BJ (cell line): ENCODE data around the gene SLCO4A1. TPM values are rescaled to one million over a fixed set of nuclear protein-coding genes. Genes with fewer than 3 reads are reported as not detected.

Experiments used
- CTCF ChIA-PET: fragments of 350-600 bp; formaldehyde crosslinking; extraction: SDS; loops from one replicate; lab custom pipeline; 2021; ENCODE audit warnings: antibody characterized with exemption, inconsistent platforms; lab: Yijun Ruan, JAX
- POLR2A ChIA-PET: fragments of 300-600 bp; sonication (Branson Sonifier 250); formaldehyde crosslinking; extraction: SDS; loops from one replicate; lab custom pipeline; 2021; ENCODE audit warnings: antibody characterized with exemption; lab: Charles Lee
- DNase-seq: peaks from one replicate; pipeline ENCODE4 v3.0.0-alpha.2; 2011; ENCODE audit warnings: low read depth
- H3K27me3 ChIP-seq: 2 replicates; pipeline ENCODE4 v1.6.0; 2011; ENCODE audit warnings: low read length; ENCODE audit not compliant: control insufficient read depth, insufficient read depth
- H3K36me3 ChIP-seq: 2 replicates; pipeline ENCODE4 v1.5.1; 2011; ENCODE audit warnings: low read length; ENCODE audit not compliant: control insufficient read depth, insufficient read depth
- H3K4me3 ChIP-seq: 2 replicates; pipeline ENCODE4 v1.5.1; 2011; ENCODE audit warnings: low read depth, mild to moderate bottlenecking, control low read depth, low read length
- polyA plus RNA-seq: library from polyadenylated mRNA; depleted of rRNA; stranded (reverse); fragments of >200 nt; gene quantifications from 2 replicates; pipeline ENCODE4 v1.2.3, GENCODE V29; 2011
- TF ChIP-seq, protein P1 (sequence below): IDR thresholded peaks from 2 replicates; pipeline ENCODE4 v1.5.1; 2011; ENCODE audit warnings: low read depth, mild to moderate bottlenecking, control low read depth, inconsistent platforms, low read length, moderate library complexity; ENCODE audit not compliant: insufficient read depth

Gene SLCO4A1
- polyA plus RNA-seq, 1 experiment = 0.15 TPM

DNA sequence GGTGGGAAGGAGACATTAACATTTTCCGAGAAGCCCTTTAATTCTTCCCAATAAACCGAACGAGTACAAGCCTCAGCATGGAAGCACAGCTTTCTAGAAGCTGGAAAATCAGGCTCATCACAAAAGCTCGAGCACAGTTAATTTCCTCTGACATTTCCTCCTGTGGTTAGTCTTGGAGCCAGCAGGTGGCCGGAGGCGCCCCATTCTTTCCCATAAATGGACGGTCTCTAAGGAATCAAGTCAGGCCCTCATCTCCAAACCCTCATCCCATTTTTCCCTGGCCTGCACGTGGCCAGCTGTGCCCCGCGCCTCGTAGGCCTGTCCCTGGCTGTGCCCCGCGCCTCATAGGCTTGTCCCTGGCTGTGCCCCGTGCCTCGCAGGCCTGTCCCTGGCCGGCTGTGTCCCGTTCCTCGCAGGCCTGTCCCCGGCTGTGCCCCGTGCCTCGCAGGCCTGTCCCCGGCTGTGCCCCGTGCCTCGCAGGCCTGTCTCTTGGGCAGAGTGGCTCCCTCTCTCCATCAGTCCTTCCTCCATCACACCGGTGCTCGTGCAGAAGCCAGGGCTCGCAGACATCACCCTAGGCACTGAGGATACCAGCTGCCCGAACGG, 46.7 kb downstream of the SLCO4A1 start:
- DNase-seq = no peak
- Histone ChIP-seq H3K36me3 (no peaks in the 10 kb centered on the region), H3K27me3 (peaks cover 3% of the 10 kb centered on the region), H3K4me3 (no peak overlapping the region)
- TF ChIP-seq, protein P1, sequence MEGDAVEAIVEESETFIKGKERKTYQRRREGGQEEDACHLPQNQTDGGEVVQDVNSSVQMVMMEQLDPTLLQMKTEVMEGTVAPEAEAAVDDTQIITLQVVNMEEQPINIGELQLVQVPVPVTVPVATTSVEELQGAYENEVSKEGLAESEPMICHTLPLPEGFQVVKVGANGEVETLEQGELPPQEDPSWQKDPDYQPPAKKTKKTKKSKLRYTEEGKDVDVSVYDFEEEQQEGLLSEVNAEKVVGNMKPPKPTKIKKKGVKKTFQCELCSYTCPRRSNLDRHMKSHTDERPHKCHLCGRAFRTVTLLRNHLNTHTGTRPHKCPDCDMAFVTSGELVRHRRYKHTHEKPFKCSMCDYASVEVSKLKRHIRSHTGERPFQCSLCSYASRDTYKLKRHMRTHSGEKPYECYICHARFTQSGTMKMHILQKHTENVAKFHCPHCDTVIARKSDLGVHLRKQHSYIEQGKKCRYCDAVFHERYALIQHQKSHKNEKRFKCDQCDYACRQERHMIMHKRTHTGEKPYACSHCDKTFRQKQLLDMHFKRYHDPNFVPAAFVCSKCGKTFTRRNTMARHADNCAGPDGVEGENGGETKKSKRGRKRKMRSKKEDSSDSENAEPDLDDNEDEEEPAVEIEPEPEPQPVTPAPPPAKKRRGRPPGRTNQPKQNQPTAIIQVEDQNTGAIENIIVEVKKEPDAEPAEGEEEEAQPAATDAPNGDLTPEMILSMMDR = 0 out of 2 replicates have a peak, but pooled peaks have one; percentile 11
- POLR2A ChIA-PET = no interaction called here
- CTCF ChIA-PET = interaction anchor here (0.6 to 1.2 kb wide), 3 partner anchors 10 to 119 kb away, joined by 3 to 4 read pairs (median 4); no protein-coding TSS in a partner anchor

DNA sequence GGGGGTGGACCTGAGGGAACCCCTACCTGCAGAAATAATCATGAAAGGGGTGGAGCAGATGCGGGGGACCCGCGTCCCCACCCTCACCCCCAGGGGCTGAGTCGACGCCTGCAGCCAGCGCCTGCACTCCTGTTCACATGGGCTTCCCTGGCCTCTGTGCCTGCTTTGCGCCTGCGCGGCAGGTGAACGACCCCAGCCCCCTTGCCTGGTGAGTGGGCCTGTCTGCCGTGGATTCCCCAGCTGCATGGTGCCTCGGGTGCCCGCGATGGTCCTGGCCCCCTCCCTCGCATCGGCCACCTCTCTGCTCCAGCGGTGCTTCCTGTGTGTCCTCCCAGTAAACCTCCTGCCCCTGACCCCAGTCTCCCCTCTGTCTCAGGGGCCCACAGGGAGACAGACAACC, 47.6 kb downstream of the SLCO4A1 start:
- CTCF ChIA-PET = no interaction called here
- DNase-seq = no peak
- no peak overlapping the region for H3K4me3 ChIP-seq
- POLR2A ChIA-PET = no interaction called here
- H3K27me3 ChIP-seq = peaks cover 2% of the 10 kb centered on the region
- no peaks in the 10 kb centered on the region for H3K36me3 ChIP-seq
- TF ChIP-seq, protein P1 = no peak

DNA sequence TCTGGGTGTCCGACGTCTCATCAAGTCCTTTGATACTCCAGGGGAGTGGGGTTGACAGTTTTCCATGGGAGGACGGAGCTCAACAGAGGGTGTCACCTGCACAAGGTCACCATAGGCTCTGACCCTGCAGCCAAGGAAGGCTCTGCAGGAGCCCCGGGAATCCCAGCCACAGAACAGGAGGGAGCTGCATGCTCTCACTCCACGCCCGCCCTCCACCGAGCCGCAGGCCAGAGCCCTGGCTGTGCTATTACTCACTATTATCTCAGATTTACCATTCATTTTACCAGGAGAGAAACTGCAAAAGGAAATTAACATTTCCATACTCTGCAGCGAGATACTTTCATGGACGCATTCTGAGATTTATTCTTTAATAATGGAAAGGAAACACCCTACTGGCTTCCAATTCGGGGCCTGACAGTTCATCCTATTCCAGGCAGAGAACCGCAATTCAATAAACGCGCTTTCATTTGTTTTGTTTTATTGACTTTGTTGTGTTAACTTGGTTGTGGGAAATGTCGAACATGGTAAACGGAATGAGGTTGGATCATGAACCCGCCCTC, 48.0 kb downstream of the SLCO4A1 start:
- Histone ChIP-seq H3K27me3 (peaks cover 2% of the 10 kb centered on the region; the same call in 1 of the 2 replicates), H3K36me3 (no peaks in the 10 kb centered on the region), H3K4me3 (no peak overlapping the region)
- TF ChIP-seq, protein P1 = no peak
- ChIA-PET POLR2A (no interaction called here), CTCF (no interaction called here)
- no peak for DNase-seq

DNA sequence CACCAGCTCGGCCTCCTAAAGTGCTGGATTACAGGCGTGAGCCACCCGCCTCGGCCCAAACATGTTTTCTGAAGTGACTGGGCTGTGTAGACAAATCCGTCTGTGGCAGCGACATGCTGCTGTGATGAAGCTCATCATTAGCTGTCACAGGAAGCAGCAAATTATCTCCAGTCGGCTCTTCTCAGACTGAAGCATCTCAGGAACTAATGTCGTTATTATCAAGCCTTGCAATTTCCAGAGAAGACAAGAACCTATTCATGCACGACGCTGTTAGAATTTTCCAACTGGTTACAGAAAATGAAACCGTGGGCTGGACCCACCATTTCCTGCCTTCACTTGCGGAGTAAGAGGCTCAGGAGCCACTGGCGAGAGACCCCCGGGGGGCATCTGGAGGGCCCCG, 49.2 kb downstream of the SLCO4A1 start:
- TF ChIP-seq, protein P1 = no peak
- Histone ChIP-seq H3K4me3 (no peak overlapping the region), H3K36me3 (no peaks in the 10 kb centered on the region), H3K27me3 (no peaks in the 10 kb centered on the region; the same call in 1 of the 2 replicates)
- ChIA-PET POLR2A (interaction anchor here (0.6 kb wide), 1 partner anchor 82 kb away, joined by 3 read pairs; no protein-coding TSS in a partner anchor), CTCF (interaction anchor here (1.1 kb wide), 1 partner anchor 101 kb away, joined by 4 read pairs; no protein-coding TSS in a partner anchor)
- no peak for DNase-seq

DNA sequence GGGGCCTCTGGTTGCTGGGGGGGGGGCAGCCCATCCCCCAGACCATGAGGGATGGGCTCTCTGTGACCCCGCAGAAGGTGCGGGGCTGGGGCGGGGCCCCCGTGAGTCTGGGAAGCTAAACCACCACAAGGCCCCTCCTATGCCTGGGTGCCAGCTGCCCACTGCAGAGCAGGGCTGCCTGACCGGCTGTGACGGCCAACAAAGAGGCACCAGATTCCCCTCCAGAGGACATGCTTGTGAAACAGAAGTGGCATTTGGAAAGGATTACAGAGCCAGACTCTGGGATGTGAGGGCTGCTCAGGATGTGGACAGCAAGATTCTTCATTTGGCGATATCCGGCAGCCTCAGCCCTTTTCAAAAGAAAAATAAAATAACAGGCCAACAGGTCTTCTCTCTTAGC, 49.9 kb downstream of the SLCO4A1 start:
- Histone ChIP-seq H3K27me3 (no peaks in the 10 kb centered on the region; the same call in 1 of the 2 replicates), H3K36me3 (no peaks in the 10 kb centered on the region), H3K4me3 (no peak overlapping the region)
- CTCF ChIA-PET = no interaction called here
- TF ChIP-seq, protein P1 = no peak
- no peak for DNase-seq
- POLR2A ChIA-PET = no interaction called here
